Stromal cell of bone marrow (primary cell): ENCODE results near the gene SPOP.
"Not testable (repeated sequence)": the region's sequence is repeated elsewhere in the genome, so short reads cannot be mapped to it uniquely, and the experiment has no call there.

Experiments
- DNase-seq: peaks from one replicate; pipeline ENCODE4 v3.0.0-alpha.2; 2012; ENCODE audit warnings: low read depth

Gene SPOP

GRCh38 chr17:49695698-49696232 is 17.9 kb upstream of the SPOP start:
- DNase-seq, result no peak

GRCh38 chr17:49694847-49695697 is 17.2 kb upstream of the SPOP start:
- no peak for DNase-seq

GRCh38 chr17:49692751-49693150 is 14.9 kb upstream of the SPOP start:
- no peak for DNase-seq

- no peak for DNase-seq
These were observed 13.8 kb upstream of the SPOP start for GRCh38 chr17:49691677-49692191.

GRCh38 chr17:49691086-49691676 is 13.3 kb upstream of the SPOP start:
- DNase-seq, result peak; percentile 96

GRCh38 chr17:49690256-49690655 is 12.4 kb upstream of the SPOP start:
- no peak for DNase-seq

- no peak for DNase-seq
These were observed 11.0 kb upstream of the SPOP start for GRCh38 chr17:49688848-49689247.

GRCh38 chr17:49687878-49688491 is 10.1 kb upstream of the SPOP start:
- no peak for DNase-seq

- no peak for DNase-seq
These were observed 3.4 kb upstream of the SPOP start for GRCh38 chr17:49681106-49681979.

GRCh38 chr17:49680314-49680713 is 2.4 kb upstream of the SPOP start:
- no peak for DNase-seq

GRCh38 chr17:49677134-49677932 is 564 bp downstream of the SPOP start:
- DNase-seq, result peak; percentile 86

- DNase-seq, result peak; percentile 40
These were observed 1.5 kb downstream of the SPOP start for GRCh38 chr17:49676276-49676868.

GRCh38 chr17:49674507-49674906 is 3.4 kb downstream of the SPOP start:
- no peak for DNase-seq

GRCh38 chr17:49673679-49674078 is 4.2 kb downstream of the SPOP start:
- DNase-seq, result not testable (repeated sequence)

- no peak for DNase-seq
These were observed 7.3 kb downstream of the SPOP start for GRCh38 chr17:49670641-49671040.

- no peak for DNase-seq
These were observed 7.9 kb downstream of the SPOP start for GRCh38 chr17:49670002-49670401.

- DNase-seq, result no peak
These were observed 10.0 kb downstream of the SPOP start for GRCh38 chr17:49667854-49668253.

- no peak for DNase-seq
These were observed 13.1 kb downstream of the SPOP start for GRCh38 chr17:49664706-49665211.

GRCh38 chr17:49659661-49660382 is 18.1 kb downstream of the SPOP start:
- no peak for DNase-seq

- no peak for DNase-seq
These were observed 21.6 kb downstream of the SPOP start for GRCh38 chr17:49656247-49656646.
